GM10248 (cell line): Measurements from ENCODE around the gene RBM5.

Experiments used
- CTCF ChIA-PET: fragments of 300-600 bp; sonication (Branson Sonifier 250); formaldehyde crosslinking; extraction: SDS; loops from one replicate; lab custom pipeline; 2021; ENCODE audit warnings: antibody characterized with exemption; lab: Yijun Ruan, JAX
- POLR2A ChIA-PET: fragments of 350-650 bp; sonication (Branson Sonifier 250); formaldehyde crosslinking; extraction: SDS; loops from one replicate; lab custom pipeline; 2020; ENCODE audit warnings: antibody characterized with exemption; lab: Yijun Ruan, JAX
- DNase-seq: peaks from one replicate; pipeline ENCODE4 v3.0.0; 2012; ENCODE audit errors: extremely low spot score
- TF ChIP-seq, protein P1 (sequence below): IDR thresholded peaks from 2 replicates; pipeline ENCODE4 v1.5.1; 2012; ENCODE audit warnings: mild to moderate bottlenecking, low read depth; ENCODE audit errors: extremely low read depth, missing control alignments, control extremely low read depth

RBM5 gene

DNA sequence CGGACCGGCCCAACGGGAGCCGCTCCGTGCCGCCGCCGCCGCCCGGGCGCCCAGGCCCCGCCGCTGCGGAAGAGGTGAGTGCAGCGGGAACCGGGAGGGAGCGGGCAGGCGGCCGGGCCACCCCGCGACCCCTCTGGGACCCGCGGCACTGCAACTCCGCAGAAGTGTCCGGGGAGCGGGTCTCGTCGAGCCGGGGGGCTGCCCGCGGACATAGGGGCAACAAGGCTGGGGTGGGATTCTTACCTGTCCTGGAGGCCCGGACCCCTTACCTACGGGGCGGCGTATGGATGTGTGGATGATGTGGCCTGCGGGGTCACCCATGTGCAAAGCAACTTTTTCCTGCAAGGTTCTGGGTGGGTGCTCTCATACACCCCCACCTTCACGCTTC, 66.8 kb downstream of the RBM5 start:
- DNase-seq, result no peak
- POLR2A ChIA-PET, result no interaction called here
- TF ChIP-seq, protein P1, sequence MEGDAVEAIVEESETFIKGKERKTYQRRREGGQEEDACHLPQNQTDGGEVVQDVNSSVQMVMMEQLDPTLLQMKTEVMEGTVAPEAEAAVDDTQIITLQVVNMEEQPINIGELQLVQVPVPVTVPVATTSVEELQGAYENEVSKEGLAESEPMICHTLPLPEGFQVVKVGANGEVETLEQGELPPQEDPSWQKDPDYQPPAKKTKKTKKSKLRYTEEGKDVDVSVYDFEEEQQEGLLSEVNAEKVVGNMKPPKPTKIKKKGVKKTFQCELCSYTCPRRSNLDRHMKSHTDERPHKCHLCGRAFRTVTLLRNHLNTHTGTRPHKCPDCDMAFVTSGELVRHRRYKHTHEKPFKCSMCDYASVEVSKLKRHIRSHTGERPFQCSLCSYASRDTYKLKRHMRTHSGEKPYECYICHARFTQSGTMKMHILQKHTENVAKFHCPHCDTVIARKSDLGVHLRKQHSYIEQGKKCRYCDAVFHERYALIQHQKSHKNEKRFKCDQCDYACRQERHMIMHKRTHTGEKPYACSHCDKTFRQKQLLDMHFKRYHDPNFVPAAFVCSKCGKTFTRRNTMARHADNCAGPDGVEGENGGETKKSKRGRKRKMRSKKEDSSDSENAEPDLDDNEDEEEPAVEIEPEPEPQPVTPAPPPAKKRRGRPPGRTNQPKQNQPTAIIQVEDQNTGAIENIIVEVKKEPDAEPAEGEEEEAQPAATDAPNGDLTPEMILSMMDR, result no peak
- CTCF ChIA-PET, result no interaction called here

DNA sequence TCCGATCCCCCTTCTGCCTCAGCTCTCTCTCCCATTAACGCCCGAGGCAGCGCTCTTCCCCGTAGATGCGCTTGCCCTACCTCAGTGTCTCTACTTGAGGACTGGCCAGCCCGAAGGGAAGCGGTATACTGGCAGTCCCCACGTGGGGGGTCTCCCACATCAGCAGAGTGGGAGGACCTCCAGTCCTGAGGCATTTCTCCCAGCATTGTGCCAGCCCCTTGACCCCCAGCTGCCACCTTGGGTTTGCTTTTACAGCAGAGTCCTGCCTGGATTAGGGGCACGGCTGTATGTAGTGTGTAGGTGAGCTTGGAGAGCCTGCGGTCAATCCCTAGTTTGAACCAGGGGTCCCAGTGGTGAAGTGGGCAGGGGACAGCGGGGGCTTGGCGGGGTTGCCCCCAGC, 67.2 kb downstream of the RBM5 start:
- ChIA-PET CTCF (interaction anchor here (1.0 to 1.5 kb wide), 4 partner anchors 11 to 36 kb away, joined by 3 read pairs; no protein-coding TSS in a partner anchor), POLR2A (no interaction called here)
- TF ChIP-seq, protein P1, result no peak
- no peak for DNase-seq

DNA sequence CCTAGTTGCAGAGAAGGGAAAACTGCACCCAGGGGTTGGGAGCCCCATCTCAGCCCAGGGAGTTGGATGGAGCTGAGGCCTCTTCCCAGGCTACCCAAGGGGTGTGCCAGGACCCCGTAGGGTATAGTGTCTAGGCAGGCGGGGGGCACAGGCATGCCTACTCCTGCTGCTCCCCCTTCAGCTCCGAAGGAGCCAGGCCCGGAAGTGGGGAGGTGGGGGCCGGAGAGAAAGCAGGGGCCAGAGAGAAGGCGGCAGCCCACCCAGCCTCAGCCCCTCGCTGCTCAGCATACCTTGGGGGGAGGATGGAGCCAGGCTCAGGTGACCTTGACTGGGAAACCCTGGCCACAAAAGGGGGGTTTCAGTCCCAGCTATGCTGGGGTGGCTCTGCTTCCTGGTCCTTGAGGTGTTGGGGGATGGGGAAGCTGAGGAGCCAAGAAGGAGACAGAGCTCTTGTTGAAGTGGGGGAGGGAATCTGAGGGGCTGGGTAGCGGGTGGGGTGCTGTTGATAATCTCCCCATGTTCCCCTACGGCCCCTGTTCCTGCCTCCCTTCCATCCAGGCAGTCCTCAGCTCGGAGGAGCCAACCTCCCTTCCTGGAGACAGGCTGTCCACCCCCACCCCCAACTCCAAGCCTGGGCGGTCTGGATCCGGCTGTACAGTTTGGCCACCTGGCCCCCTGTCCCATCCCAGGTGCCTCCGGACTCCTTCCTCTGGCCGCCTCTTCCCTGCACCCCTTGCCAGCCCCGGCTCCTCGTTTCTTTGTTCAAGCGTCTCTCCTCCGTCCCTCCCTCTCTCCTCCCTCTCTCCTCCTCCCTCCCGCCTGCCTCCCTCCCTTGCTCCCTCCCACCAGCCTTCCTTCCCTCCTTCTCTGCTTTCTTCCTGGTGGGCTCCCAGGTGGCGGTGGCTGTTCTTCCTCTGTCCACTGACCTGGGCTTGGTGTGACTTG, 68.1 kb downstream of the RBM5 start:
- CTCF ChIA-PET, result interaction anchor here (1.0 to 1.6 kb wide), 5 partner anchors 10 to 36 kb away, joined by 3 to 4 read pairs (median 3); no protein-coding TSS in a partner anchor
- POLR2A ChIA-PET, result no interaction called here
- no peak for DNase-seq
- TF ChIP-seq, protein P1, result no peak

DNA sequence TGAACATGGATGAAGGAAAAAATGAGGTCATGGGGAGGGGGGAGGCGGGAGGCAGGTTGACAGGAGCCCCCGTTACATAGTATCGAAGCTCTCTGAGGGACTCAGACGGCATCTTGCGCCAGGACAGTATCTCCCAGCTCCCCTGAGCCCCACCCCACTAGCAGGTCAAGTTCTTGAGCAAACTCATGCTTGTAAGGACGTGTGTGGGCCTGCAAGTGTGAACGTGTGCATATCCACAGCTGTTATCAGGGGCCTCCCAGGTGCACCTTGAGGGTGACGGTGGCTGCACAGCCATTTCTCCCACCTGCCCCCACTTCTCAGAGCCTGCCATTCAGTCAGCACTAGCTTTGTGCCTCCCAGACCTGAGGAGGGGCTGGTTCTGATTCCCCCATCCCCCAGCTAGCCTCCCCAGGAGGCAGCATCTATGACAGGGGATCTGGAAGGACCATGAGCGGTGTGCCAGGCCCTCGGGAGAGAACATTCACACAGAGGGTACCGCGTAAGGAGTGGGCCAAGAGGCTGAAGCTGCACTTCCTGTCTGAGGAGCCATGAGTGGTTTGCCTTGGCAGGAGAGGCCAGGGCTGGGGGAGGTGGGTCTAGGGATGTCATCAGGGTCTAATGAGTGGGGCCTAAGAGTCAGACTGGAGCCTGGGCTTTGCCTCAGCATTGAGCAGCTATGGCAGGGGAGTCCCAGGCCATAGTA, 69.3 kb downstream of the RBM5 start:
- TF ChIP-seq, protein P1, result no peak
- POLR2A ChIA-PET, result no interaction called here
- CTCF ChIA-PET, result interaction anchor here (1.3 to 1.6 kb wide), 2 partner anchors 19 to 68 kb away, joined by 3 to 4 read pairs; no protein-coding TSS in a partner anchor
- no peak for DNase-seq

DNA sequence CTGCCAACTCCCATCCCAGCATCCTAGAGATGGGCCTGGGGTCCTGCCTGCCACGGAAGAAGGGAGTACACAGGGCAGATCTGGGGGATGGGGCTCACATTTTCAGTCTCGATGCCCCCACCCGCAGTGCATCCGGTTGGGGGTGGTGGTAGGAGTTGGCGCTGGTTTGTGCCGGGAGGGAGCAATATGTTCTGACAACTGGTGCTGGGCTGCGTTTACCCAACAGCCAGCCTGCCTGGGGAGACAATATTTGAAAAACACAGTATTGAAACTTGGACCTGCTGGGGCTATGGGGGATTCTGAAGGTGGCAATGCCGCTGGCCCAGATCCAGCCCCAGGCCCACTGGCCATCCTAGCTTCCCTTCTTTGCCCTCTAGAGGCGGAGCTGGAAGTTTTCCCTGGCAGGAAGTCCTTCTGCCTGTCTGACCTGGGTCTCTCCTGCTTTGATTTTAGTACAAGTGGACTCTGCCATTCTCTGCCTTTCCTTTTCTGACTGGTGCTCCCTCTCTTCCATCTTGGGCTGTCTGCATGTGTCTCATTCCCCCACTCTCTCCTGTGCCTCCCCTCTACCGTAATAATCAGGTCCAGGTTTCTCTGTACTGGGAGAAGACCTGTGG, 69.9 kb downstream of the RBM5 start:
- TF ChIP-seq, protein P1, result no peak
- no peak for DNase-seq
- POLR2A ChIA-PET, result no interaction called here
- CTCF ChIA-PET, result interaction anchor here (1.3 to 1.6 kb wide), 2 partner anchors 20 to 67 kb away, joined by 3 to 4 read pairs; no protein-coding TSS in a partner anchor

DNA sequence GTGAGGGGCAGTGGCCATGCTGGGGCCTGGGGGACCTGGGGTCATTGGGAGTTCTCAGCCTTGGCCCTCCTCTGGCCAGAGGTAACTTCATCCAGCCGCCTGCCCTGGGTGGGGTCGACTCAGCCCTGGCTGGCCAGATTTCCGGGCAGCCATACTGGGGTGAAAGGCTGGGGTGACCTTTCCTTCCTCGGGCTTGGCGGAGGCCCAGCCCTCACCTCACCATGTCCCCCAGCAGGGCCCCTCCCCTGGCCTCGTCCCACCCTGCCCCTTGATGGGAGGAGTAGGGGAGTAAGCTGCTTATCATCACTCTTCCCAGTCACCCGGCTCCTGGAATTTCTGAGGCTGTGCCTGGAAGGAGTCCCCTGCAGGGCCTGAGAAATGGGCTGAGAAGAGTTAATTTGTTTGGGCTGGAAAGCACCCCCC, 71.9 kb downstream of the RBM5 start:
- TF ChIP-seq, protein P1, result no peak
- no peak for DNase-seq
- CTCF ChIA-PET, result no interaction called here
- POLR2A ChIA-PET, result no interaction called here
